ENCODE data around the gene RBPJ. TPM values are rescaled to one million over a fixed set of nuclear protein-coding genes. Genes with fewer than 3 reads are reported as not detected.

The RBPJ gene
- total and polyA plus RNA-seq, 2 donors (not counting 1 experiment from before 2014, with no cell fraction given) = 144 to 253 TPM

Other genes starting within 250 kb of the RBPJ start
- under 0.01 and 0.83 TPM in 2 replicates for gene CCKAR, start 169.5 kb downstream of the RBPJ start, total RNA-seq
- gene CCKAR, start 169.5 kb downstream of the RBPJ start, polyA plus RNA-seq = 0.08 and 0.59 TPM in 2 replicates